SU-DHL-6 (cell line): ENCODE data around the gene CD72.

Experiments
- H2AFZ ChIP-seq: fragments of 200-600 bp; sonication (generic); 2 replicates; pipeline ENCODE4 v1.6.1; 2014; ENCODE audit warnings: low read depth, mild to moderate bottlenecking, moderate library complexity, mixed read lengths, antibody characterized with exemption, low read length; ENCODE audit not compliant: severe bottlenecking
- H3F3A ChIP-seq: fragments of 200-600 bp; shearing (Covaris generic); 2 replicates; pipeline ENCODE4 v1.6.0; 2016; ENCODE audit warnings: antibody characterized with exemption, mild to moderate bottlenecking; ENCODE audit not compliant: insufficient read depth
- H3K27ac ChIP-seq: fragments of 200-600 bp; sonication (generic); 2 replicates; pipeline ENCODE4 v1.5.1; 2016; ENCODE audit warnings: low read depth, mild to moderate bottlenecking, low read length, moderate library complexity, mixed read lengths
- H3K27me3 ChIP-seq: fragments of 200-600 bp; sonication (generic), shearing (Covaris generic); 2 replicates; pipeline ENCODE4 v1.6.0; 2014; ENCODE audit warnings: mild to moderate bottlenecking, low read length
- H3K36me3 ChIP-seq: fragments of 200-600 bp; sonication (generic); 2 replicates; pipeline ENCODE4 v1.6.1; 2014; ENCODE audit warnings: mild to moderate bottlenecking, low read length, mixed read lengths
- H3K4me2 ChIP-seq: fragments of 300-600, 200-600 bp; shearing (Covaris generic), sonication (generic); 2 replicates; pipeline ENCODE4 v1.6.0; 2014; ENCODE audit warnings: low read length, low read depth, mild to moderate bottlenecking; ENCODE audit not compliant: poor library complexity, severe bottlenecking
- H3K4me3 ChIP-seq: fragments of 200-600 bp; sonication (generic); 2 replicates; pipeline ENCODE4 v1.5.1; 2014; ENCODE audit warnings: antibody characterized with exemption, low read length, mild to moderate bottlenecking, mixed read lengths; ENCODE audit not compliant: insufficient read depth, poor library complexity, severe bottlenecking
- H3K79me2 ChIP-seq: fragments of 200-600 bp; sonication (generic); 2 replicates; pipeline ENCODE4 v1.6.1; 2014; ENCODE audit warnings: mild to moderate bottlenecking, low read length, moderate library complexity; ENCODE audit not compliant: insufficient read depth
- H3K9ac ChIP-seq: fragments of 200-600 bp; sonication (generic); 2 replicates; pipeline ENCODE4 v1.7.0; 2014; ENCODE audit warnings: mild to moderate bottlenecking, low read length
- H3K9me2 ChIP-seq: fragments of 200-600 bp; sonication (generic); replicated peaks from 2 replicates; pipeline ENCODE4 v1.6.1; 2014; ENCODE audit warnings: low read length; ENCODE audit not compliant: insufficient read depth
- H3K9me3 ChIP-seq: fragments of 200-600 bp; sonication (generic); 2 replicates; pipeline ENCODE4 v1.6.1; 2014; ENCODE audit warnings: low read length, mixed read lengths; ENCODE audit not compliant: insufficient read depth
- H4K20me1 ChIP-seq: fragments of 200-600 bp; sonication (generic); 2 replicates; pipeline ENCODE4 v1.6.1; 2014; ENCODE audit warnings: low read depth, mild to moderate bottlenecking, antibody characterized with exemption, low read length, moderate library complexity, mixed read lengths
- EZH2phosphoT487 ChIP-seq: fragments of 200-600 bp; sonication (generic), shearing (Covaris generic); conservative IDR thresholded peaks from 2 replicates; pipeline ENCODE4 v1.6.1; 2018; ENCODE audit warnings: mild to moderate bottlenecking, antibody characterized with exemption, low read length, moderate library complexity, mixed read lengths
- TF ChIP-seq, protein P1 (sequence below): fragments of 200-600 bp; sonication (generic); IDR thresholded peaks from one replicate; pipeline ENCODE4 v1.5.1; 2017; ENCODE audit warnings: antibody characterized with exemption, mild to moderate bottlenecking, low read length, moderate library complexity; ENCODE audit not compliant: insufficient read depth, poor library complexity, severe bottlenecking

Gene CD72

GRCh38 chr9:35652829-35653209, 34.6 kb upstream of the CD72 start:
- Histone ChIP-seq H3K9me2 (no peaks in the 10 kb centered on the region), H4K20me1 (no peaks in the 10 kb centered on the region), H3K79me2 (peaks cover 10% of the 10 kb centered on the region), H3F3A (peaks cover 42% of the 10 kb centered on the region), H2AFZ (no peak overlapping the region), H3K27ac (no peak overlapping the region), H3K36me3 (no peaks in the 10 kb centered on the region), H3K4me3 (no peak overlapping the region), H3K9ac (no peak overlapping the region), H3K27me3 (no peaks in the 10 kb centered on the region), H3K9me3 (no peaks in the 10 kb centered on the region), H3K4me2 (no peak overlapping the region)
- TF ChIP-seq, protein P1, sequence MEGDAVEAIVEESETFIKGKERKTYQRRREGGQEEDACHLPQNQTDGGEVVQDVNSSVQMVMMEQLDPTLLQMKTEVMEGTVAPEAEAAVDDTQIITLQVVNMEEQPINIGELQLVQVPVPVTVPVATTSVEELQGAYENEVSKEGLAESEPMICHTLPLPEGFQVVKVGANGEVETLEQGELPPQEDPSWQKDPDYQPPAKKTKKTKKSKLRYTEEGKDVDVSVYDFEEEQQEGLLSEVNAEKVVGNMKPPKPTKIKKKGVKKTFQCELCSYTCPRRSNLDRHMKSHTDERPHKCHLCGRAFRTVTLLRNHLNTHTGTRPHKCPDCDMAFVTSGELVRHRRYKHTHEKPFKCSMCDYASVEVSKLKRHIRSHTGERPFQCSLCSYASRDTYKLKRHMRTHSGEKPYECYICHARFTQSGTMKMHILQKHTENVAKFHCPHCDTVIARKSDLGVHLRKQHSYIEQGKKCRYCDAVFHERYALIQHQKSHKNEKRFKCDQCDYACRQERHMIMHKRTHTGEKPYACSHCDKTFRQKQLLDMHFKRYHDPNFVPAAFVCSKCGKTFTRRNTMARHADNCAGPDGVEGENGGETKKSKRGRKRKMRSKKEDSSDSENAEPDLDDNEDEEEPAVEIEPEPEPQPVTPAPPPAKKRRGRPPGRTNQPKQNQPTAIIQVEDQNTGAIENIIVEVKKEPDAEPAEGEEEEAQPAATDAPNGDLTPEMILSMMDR: no peak
- TF ChIP-seq EZH2phosphoT487: no peak

- Histone ChIP-seq H3K4me2 (no peak overlapping the region), H3K9me2 (no peaks in the 10 kb centered on the region), H3K27ac (no peak overlapping the region; the same call in 1 of the 2 replicates), H4K20me1 (no peaks in the 10 kb centered on the region), H3K36me3 (no peaks in the 10 kb centered on the region), H3K9ac (no peak overlapping the region), H3K9me3 (no peaks in the 10 kb centered on the region), H3K27me3 (no peaks in the 10 kb centered on the region), H2AFZ (no peak overlapping the region), H3K79me2 (peaks cover 10% of the 10 kb centered on the region), H3F3A (peaks cover 45% of the 10 kb centered on the region), H3K4me3 (no peak overlapping the region)
- no peak for TF ChIP-seq EZH2phosphoT487
Observed at GRCh38 chr9:35651956-35652828, 34.0 kb upstream of the CD72 start.

- H3K4me2 ChIP-seq: peak within 1 kb of the TSS; percentile 80
- no peaks in the 10 kb centered on the region for H3K36me3 ChIP-seq
- H2AFZ ChIP-seq: peak within 1 kb of the TSS; percentile 54
- no peak for TF ChIP-seq EZH2phosphoT487
- TF ChIP-seq, protein P1: no peak
- H3K4me3 ChIP-seq: peak within 1 kb of the TSS; percentile 78
- H3F3A ChIP-seq: peaks cover 49% of the 10 kb centered on the region
- no peaks in the 10 kb centered on the region for H4K20me1 ChIP-seq
- no peaks in the 10 kb centered on the region for H3K27me3 ChIP-seq
- no peaks in the 10 kb centered on the region for H3K9me3 ChIP-seq
- peaks cover 10% of the 10 kb centered on the region for H3K79me2 ChIP-seq
- H3K9me2 ChIP-seq: no peaks in the 10 kb centered on the region
- H3K27ac ChIP-seq: peak within 1 kb of the TSS; percentile 91
- H3K9ac ChIP-seq: peak within 1 kb of the TSS; percentile 76
Observed at GRCh38 chr9:35650341-35651158, 32.3 kb upstream of the CD72 start, which contains the start of gene SIT1. Gene SIT1, minus strand, starts transcription at chr9:35650931. Its CDS starts 78 bp downstream, at chr9:35650853.
